Activated CD8-positive, alpha-beta memory T cell treated with anti-CD3 and anti-CD28 coated beads, Interleukin-2, amount 50 U/mL, for 48 hours (primary cell): ENCODE measurements around the gene UBFD1.
"Not testable (repeated sequence)": the region's sequence is repeated elsewhere in the genome, so short reads cannot be mapped to it uniquely, and the experiment has no call there.

Source experiments
- DNase-seq: peaks from one replicate; pipeline ENCODE4 v3.0.0-alpha.2; 2020

Gene UBFD1

GRCh38 chr16:23570992-23571632 lies 13.6 kb downstream of the UBFD1 start:
- no peak for DNase-seq

DNA sequence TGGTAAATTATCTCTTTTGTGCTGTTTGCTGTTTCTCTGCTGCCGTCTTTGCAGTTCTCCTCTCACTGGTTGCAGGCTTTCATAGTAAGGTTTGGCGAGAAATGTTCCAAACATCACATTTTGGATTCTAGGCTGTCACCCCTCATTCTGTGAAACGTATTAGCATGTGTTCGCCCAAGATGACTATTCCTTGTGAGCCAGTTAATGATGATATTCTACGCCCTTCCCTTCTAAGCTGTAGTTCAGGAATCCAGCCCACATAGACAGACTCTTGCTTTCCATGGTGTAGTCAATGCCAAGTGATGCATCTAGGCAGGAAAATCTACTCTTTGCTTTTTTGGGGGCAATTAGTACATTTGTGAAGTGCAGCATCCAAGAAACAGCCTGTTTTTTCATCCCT lies 14.4 kb downstream of the UBFD1 start:
- DNase-seq: no peak

DNA sequence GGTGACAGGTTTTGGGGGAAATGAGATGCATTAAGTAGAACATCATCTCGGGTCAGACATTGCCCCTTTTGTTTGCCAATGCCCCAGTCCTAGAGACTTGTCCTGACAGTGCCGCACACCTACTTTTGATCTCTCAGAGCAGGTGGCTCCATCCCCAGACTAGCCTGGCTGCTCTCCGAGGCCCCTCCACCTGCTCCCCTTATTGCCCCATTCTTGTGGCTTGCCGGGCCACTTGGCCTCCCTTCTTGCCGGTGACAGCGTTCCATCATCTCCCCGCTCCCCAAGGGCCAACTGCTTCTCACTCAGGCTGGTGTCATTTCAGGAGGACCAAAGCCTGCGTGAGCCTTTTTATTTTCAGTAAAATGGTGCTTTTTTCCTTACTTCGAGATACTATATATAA lies 14.9 kb downstream of the UBFD1 start:
- no peak for DNase-seq

DNA sequence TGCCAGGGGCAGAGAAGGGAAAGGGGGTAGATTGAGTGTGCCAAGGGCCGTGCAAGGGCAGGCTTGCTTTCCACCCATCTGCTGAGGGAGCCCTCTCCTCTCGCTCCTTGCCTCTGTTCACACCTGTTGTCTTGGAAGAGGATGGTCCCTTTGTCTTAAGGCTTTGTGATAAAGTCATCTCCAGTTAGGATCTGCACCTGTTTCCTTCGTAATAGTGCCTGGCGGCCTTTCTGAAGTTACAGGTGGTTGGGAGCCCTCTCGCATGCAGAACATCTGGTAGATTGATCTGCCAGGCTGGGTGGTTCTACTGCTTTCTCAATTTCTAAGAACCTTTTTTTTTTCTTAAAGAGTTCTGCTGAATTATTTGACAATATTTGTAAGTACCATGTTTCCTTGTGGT lies 16.3 kb downstream of the UBFD1 start:
- no peak for DNase-seq

DNA sequence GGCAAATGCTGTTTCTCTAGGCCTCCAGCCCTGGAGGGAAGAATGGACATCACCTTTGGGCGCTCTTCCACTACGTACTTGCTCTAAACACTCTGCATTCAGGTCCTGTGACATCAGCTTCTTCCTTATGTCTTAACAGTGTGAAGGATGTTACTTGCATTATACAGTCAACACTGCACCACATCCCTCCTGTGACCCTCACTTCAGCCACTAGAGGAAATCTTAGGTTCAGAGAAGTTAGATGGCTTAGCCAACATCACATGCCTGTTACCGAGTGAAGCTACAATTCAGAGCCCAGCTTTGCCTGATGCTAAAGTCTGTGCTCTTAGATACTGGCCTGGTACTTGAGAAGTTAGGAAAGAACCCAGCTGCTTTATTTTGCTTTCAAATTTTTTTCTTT lies 18.3 kb downstream of the UBFD1 start:
- no peak for DNase-seq

DNA sequence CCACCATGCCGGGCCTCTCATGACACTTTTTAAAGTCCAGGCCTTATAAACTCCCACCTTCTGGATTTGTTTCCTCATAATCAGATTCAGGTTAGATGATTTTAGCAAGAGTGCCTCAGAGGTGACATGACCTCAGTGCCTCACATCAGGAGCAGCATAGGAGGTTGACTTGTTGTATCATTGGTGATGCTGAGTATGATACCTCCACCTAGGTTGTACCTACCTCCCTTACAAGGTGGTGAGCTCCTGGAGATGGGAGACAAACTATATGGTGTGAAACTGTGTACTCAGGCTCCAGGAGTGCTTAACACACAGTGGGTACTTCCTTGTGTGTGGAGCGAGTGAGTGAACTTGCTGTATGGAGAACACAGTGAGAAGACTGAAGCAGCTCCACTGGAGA lies 20.0 kb downstream of the UBFD1 start:
- no peak for DNase-seq

- no peak for DNase-seq
Measured at GRCh38 chr16:23578101-23578830, 20.7 kb downstream of the UBFD1 start.

- DNase-seq: no peak
Measured at GRCh38 chr16:23579371-23579770, 21.8 kb downstream of the UBFD1 start.

DNA sequence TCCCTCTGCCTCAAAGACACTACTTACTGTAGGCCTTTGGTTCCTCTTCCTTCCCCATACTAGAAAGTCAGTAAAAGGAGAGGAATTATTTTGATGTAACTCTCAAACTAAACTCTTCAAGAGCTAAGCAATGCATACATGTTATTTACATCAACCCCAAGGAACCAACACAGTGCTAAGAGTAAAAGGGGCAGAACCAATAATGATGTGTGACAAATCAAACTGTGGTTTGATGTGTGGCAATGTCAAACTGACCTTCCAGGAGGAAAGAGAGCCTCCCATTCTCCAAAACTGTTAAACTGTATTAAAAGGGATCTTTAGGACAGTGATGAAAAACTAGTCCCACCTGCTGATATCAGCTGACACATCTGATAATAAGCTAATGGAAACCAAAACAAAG lies 22.9 kb downstream of the UBFD1 start:
- no peak for DNase-seq

DNA sequence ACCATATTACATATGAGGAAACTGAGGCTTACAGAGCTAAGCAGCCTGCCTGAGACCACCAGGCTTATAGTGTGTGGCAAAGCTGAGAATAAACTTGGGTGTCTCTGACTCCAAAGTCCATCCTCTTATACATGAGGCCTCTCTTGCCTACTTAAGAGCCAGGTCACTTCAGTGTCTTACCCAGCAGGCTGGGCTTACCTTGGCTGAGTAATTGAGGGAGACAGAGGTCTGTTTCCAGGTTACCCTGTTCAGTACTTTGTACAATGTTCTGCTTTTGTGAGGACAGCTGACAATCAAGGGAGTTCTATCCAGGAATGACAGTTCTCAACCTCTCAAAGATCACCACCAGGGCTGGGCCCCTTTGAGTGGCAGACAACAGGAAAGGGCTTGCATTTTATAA lies 24.2 kb downstream of the UBFD1 start:
- DNase-seq: no peak

GRCh38 chr16:23583271-23583670 lies 25.7 kb downstream of the UBFD1 start:
- not testable (repeated sequence) for DNase-seq

GRCh38 chr16:23584186-23585076 lies 26.9 kb downstream of the UBFD1 start:
- DNase-seq: no peak

DNA sequence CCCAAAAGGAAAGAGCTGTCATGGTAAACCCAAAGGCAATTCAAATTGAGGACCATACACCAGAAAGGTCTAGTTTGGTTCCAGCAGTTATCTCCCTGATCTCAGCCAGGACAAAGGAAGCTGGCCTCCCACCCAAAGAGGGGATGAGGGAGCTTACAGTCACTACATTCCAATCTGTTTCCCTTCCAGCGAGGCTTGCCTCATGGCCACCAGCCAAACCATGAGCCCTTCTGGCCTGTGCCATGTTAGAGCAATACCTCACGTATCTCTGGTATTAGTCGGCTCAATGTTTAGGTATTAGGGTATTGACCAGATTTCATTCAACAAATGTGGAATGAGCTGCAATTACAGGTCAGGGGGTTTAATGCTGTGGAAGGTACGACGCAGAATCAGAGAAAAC lies 30.2 kb downstream of the UBFD1 start:
- DNase-seq: no peak

GRCh38 chr16:23590181-23590580 lies 32.7 kb downstream of the UBFD1 start:
- no peak for DNase-seq

- no peak for DNase-seq
Measured at GRCh38 chr16:23594186-23594585, 36.7 kb downstream of the UBFD1 start.

GRCh38 chr16:23595246-23595950 lies 37.9 kb downstream of the UBFD1 start:
- no peak for DNase-seq

GRCh38 chr16:23595951-23596720 lies 38.6 kb downstream of the UBFD1 start, which contains the start of gene NDUFAB1:
TSS of gene NDUFAB1 (minus strand) at chr16:23596316. CDS start at chr16:23596290, 26 bp downstream.
- DNase-seq: peak; percentile 98

GRCh38 chr16:23597003-23597756 lies 39.7 kb downstream of the UBFD1 start:
- DNase-seq: no peak

DNA sequence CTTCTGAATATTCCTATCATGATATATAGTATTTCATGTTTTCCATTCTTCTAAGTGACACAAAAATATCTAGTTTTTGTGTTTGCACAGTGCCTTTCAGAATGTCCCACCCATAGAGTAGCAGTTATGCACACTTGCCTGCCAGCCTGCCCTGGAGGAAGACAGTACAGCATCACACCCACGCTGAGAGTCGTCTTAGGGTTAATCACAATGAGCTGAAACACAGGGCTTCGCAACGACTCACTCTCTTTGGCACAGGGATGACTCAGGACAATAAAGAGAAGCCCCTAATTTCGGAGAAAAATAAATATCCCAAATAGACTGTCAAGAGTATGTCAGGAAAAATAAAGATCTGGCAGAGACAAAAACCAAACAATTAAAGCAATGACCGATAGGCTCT lies 50.2 kb downstream of the UBFD1 start:
- DNase-seq: no peak

DNA sequence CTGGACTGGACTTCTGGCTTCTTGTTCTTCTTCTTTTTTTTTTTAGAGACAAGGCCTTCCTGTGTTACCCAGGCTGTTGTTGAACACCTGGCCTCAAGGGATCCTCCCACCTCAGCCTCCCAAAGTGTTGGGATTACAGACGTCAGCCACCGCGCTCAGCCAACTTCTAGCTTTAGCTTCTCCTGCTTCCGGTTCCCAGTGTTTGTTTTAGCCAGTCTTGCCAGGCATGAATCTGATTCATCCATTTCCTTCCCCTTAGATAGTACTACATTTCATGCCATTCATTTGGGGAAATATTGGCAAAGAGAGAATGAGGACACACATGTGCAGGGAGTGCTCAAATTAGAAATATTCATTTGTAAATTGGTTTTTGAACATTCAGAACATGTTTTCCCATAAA lies 50.7 kb downstream of the UBFD1 start:
- no peak for DNase-seq

GRCh38 chr16:23609929-23610328 lies 52.4 kb downstream of the UBFD1 start:
- DNase-seq: no peak
